Peyer's patch (tissue), 4 donors: Measurements from ENCODE around the gene COQ8A. TPM values are rescaled to one million over a fixed set of nuclear protein-coding genes. Genes with fewer than 3 reads are reported as not detected.
"Not testable (repeated sequence)": the region's sequence is repeated elsewhere in the genome, so short reads cannot be mapped to it uniquely, and the experiment has no call there.

Experiments
- DNase-seq, 3 donors: peaks; one replicate each; pipeline ENCODE4 v3.0.0-alpha.2; 2017 to 2019
- H3K27ac ChIP-seq, 4 donors: fragments of 200-600 bp; sonication (generic); one replicate each; pipeline ENCODE4 v1.5.1; 2016 to 2019
- H3K27me3 ChIP-seq, 2 donors: fragments of 200-600 bp; sonication (generic); one replicate each; pipeline ENCODE4 v1.5.1; 2019
- H3K36me3 ChIP-seq, 3 donors: fragments of 200-600 bp; sonication (generic); one replicate each; pipeline ENCODE4 v1.5.1; 2016 to 2019
- H3K4me1 ChIP-seq, 4 donors: fragments of 200-600 bp; sonication (generic); one replicate each; pipeline ENCODE4 v1.5.1; 2016 to 2019
- H3K4me3 ChIP-seq, 4 donors: fragments of 200-600 bp; sonication (generic); 1 replicate in 3 of 4; 2 replicates in 1 of 4; pipeline ENCODE4 v1.5.1; 2016 to 2019; ENCODE audit warnings: mild to moderate bottlenecking in 1 of 4
- H3K9me3 ChIP-seq, 4 donors: fragments of 200-600 bp; sonication (generic); one replicate each; pipeline ENCODE4 v1.5.1; 2016 to 2019; ENCODE audit warnings: mild to moderate bottlenecking in 1 of 4
- CTCF ChIP-seq, 6 experiments: fragments of 450-650 bp in 4 of 6; fragments of 200-600 bp in 2 of 6; sonication (generic) in 1 of 6; IDR thresholded peaks; one replicate each; pipeline ENCODE4 v1.5.1; 2017 to 2019; ENCODE audit warnings: antibody characterized with exemption in 6 of 6, mild to moderate bottlenecking in 3 of 6, moderate library complexity in 1 of 6
- POLR2A ChIP-seq, 2 donors: fragments of 450-650 bp; IDR thresholded peaks; one replicate each; pipeline ENCODE4 v1.5.1; 2017; ENCODE audit warnings: antibody characterized with exemption in 2 of 2, mild to moderate bottlenecking in 2 of 2, moderate library complexity in 2 of 2
- total RNA-seq, 4 donors: library from RNA; depleted of rRNA; stranded (reverse); fragments of >200 nt; gene quantifications; one replicate each; pipeline ENCODE4 v1.1.0, GENCODE V29; 2016

COQ8A gene
- total RNA-seq, 4 donors from 2014 or later: 25.2 to 108 (median 48.3) TPM

DNA sequence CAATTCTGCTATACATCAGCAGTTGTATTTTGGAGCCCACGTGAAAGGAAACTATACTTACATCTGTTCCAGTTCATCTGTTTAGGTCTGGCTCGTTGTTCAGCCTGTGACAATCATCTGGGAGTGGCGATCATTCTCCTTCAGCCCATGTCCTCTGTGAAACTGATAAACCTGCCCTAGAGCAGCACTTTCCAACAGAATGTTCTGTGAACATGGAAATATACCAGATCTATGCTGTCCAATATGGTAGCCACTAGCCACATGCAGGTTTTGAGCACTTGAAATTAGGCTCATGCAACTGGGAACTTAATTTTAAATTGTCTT lies 24.5 kb upstream of the COQ8A start:
- no peaks in the 10 kb centered on the region for H3K27me3 ChIP-seq
- no peak overlapping the region for H3K27ac ChIP-seq
- H3K4me1 ChIP-seq: no peaks in the 10 kb centered on the region
- H3K36me3 ChIP-seq: peaks cover 0 to 8% (median 0%) of the 10 kb centered on the region in 3 donors
- no peak for TF ChIP-seq CTCF (IDR thresholded peaks at IDR 0.05)
- TF ChIP-seq POLR2A (IDR thresholded peaks at IDR 0.05): no peak
- no peak for DNase-seq
- no peaks in the 10 kb centered on the region for H3K9me3 ChIP-seq
- H3K4me3 ChIP-seq: no peak overlapping the region

GRCh38 chr1:226916497-226916896 lies 23.6 kb upstream of the COQ8A start:
- Histone ChIP-seq H3K27ac (no peak overlapping the region), H3K36me3 (peaks cover 0 to 8% (median 0%) of the 10 kb centered on the region in 3 donors), H3K4me3 (no peak overlapping the region), H3K9me3 (no peaks in the 10 kb centered on the region), H3K4me1 (no peaks in the 10 kb centered on the region), H3K27me3 (no peaks in the 10 kb centered on the region)
- DNase-seq: no peak
- TF ChIP-seq CTCF (IDR thresholded peaks at IDR 0.05): no peak
- TF ChIP-seq POLR2A (IDR thresholded peaks at IDR 0.05): no peak

DNA sequence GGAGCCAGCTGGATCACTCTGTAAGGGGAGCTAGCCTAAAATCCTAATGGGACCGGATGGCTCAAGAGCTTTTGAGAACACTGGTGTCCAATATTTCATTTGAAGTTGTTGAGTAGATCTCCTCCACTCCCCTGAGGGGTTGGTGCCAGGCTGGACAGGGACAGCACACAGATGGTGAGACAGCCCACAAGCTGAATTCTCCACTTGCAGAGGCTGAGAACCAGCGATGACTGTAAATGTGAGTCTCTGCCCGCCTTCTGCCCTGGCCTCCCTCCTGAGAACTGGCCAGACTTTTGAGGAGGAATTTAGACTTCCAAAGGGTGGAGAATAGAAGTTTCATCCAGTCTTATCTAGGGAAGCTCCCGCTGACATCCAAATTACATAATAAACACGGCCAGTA lies 20.5 kb upstream of the COQ8A start:
- Histone ChIP-seq H3K27me3 (no peaks in the 10 kb centered on the region), H3K36me3 (peaks cover 0 to 8% (median 0%) of the 10 kb centered on the region in 3 donors), H3K4me3 (no peak overlapping the region), H3K9me3 (no peaks in the 10 kb centered on the region), H3K27ac (no peak overlapping the region), H3K4me1 (no peaks in the 10 kb centered on the region)
- no peak for DNase-seq
- no peak for TF ChIP-seq CTCF (IDR thresholded peaks at IDR 0.05)
- TF ChIP-seq POLR2A (IDR thresholded peaks at IDR 0.05): no peak

DNA sequence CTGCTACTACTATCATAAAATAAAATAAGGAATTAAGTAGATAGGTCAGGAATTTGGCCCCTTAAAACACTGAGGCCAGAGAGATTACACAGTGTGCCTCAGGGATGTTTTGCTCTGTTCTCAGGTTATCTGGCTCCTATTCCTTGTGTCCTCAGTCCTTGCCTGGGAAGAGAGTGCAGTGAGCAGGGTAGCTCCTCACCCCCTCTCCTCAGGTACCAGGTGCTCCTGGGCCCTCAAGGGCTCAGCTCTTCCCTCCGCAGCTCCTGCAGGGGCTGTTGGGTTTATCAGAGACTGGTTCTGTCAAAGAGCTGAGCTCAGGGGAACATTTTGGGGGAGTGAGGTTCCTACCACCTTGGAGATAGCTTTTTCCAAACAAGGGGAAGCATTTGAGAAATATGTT lies 20.1 kb upstream of the COQ8A start:
- no peaks in the 10 kb centered on the region for H3K27me3 ChIP-seq
- no peaks in the 10 kb centered on the region for H3K9me3 ChIP-seq
- no peak for TF ChIP-seq POLR2A (IDR thresholded peaks at IDR 0.05)
- TF ChIP-seq CTCF (IDR thresholded peaks at IDR 0.05): no peak
- H3K4me1 ChIP-seq: no peaks in the 10 kb centered on the region
- no peak overlapping the region for H3K4me3 ChIP-seq
- peaks cover 0 to 8% (median 0%) of the 10 kb centered on the region in 3 donors for H3K36me3 ChIP-seq
- DNase-seq: no peak
- H3K27ac ChIP-seq: no peak overlapping the region

DNA sequence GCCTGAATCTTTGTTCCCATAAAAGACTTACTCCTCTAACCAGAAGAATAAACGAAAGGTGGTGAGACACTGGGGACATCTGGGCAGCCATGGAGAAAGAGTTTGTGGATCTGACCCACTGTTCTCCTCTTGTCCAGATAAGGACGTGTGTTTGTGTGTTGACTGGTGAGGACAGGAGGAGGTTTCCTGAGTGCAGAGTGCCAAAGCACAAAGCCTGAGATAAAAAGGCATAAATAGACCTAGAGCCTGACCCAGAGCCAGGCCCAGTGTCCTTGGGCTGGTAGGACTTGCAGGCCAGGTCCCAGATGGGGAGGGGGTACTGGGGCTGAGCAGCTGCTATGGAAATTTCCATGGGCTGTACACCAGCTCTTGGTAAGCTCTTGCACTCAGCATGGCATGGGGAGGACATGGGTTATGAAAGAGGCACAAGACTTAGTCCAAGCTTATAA lies 19.6 kb upstream of the COQ8A start:
- Histone ChIP-seq H3K4me1 (no peaks in the 10 kb centered on the region), H3K27me3 (no peaks in the 10 kb centered on the region), H3K9me3 (no peaks in the 10 kb centered on the region), H3K27ac (no peak overlapping the region), H3K36me3 (peaks cover 0 to 8% (median 0%) of the 10 kb centered on the region in 3 donors), H3K4me3 (no peak overlapping the region)
- TF ChIP-seq CTCF (IDR thresholded peaks at IDR 0.05) (no peak), POLR2A (IDR thresholded peaks at IDR 0.05) (no peak)
- no peak for DNase-seq

DNA sequence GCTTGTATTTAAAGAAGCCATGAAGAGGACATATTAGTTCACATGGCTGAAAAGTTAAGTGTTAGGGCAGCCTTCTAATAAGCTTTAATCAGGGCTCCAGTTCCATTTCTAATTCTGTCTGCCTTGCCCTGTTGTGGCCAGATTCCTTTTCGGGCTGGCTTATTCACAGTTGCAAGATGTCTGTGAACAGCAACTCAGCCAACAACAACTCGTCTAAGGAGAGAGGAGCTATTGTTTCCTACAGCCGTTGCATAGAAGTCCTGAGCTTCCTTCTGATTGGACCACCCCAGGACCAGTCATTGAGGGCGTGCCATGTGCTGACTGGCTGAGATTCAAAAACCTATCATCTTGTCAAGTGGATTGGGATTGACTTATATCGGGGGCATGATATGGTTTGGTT lies 18.6 kb upstream of the COQ8A start:
- Histone ChIP-seq H3K9me3 (no peaks in the 10 kb centered on the region), H3K4me3 (no peak overlapping the region), H3K27me3 (no peaks in the 10 kb centered on the region), H3K27ac (no peak overlapping the region), H3K36me3 (peaks cover 0 to 8% (median 0%) of the 10 kb centered on the region in 3 donors), H3K4me1 (no peaks in the 10 kb centered on the region)
- no peak for DNase-seq
- TF ChIP-seq CTCF (IDR thresholded peaks at IDR 0.05) (no peak), POLR2A (IDR thresholded peaks at IDR 0.05) (no peak)

GRCh38 chr1:226929260-226930111 lies 10.6 kb upstream of the COQ8A start:
- H3K4me3 ChIP-seq, H3K9me3 ChIP-seq, H3K27ac ChIP-seq, H3K36me3 ChIP-seq, DNase-seq, H3K27me3 ChIP-seq, H3K4me1 ChIP-seq: not testable (repeated sequence)
